HG02852 (cell line): ENCODE data around the gene UBL3.

ENCODE experiments used
- ATAC-seq: cut with Tn5 transposase; IDR thresholded peaks from one replicate; pipeline ENCODE4 v1.9.1; 2021; ENCODE audit warnings: mild to moderate bottlenecking, moderate library complexity; ENCODE audit not compliant: unreplicated experiment

The UBL3 gene

GRCh38 chr13:29761815-29762214, 88.6 kb downstream of the UBL3 start:
- ATAC-seq, result no peak

DNA sequence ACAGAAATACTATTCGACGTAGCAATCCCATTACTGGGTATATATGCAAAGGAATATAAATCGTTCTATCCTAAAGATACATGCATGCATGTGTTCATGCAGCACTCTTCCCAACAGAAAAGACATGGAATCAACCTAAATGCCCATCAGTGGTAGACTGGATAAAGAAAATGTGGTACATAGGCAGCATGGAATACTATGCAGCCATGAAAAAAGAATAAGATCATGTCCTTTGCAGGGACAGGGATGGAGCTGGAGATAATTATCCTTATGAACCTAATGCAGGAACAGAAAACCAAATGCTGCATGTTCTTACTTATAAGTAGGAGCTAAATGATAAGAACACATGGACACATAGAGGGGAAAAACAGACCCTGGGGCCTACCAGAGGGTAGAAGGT, 89.3 kb downstream of the UBL3 start:
- ATAC-seq, result no peak

DNA sequence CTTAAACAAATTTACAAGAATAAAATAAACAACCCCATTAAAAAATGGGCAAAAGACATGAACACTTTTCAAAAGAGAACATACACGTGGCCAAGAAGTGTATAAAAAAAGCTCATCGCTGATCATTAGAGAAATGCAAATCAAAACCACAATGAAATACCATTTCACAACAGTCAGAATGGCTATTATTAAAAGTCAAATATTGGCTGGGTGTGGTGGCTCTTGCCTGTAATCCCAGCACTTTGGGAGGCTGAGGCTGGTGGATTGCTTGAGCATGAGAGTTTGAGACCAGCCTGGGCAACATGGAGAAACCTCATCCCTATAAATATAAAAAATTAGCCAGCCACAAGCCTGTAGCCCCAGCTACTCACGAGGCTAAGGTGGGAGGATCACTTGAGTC, 89.9 kb downstream of the UBL3 start:
- no peak for ATAC-seq

- peak; percentile 96 for ATAC-seq
Measured at GRCh38 chr13:29758531-29759114, 91.8 kb downstream of the UBL3 start.

GRCh38 chr13:29756506-29756905, 93.9 kb downstream of the UBL3 start:
- no peak for ATAC-seq

DNA sequence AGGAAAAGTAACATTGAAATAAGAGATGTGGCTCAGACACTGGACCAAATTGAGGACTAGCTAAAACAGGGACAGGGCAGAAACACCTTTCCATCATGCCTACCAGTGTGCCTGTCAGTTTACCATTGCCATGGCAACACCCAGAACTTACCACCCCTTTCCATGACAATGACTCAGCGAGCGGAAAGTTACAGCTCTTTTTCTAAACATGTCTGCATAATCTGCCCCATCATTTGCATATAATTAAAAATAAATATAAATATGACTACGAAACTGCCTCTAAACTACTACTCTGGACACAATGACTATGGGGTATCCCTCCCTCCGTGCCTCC, 96.0 kb downstream of the UBL3 start:
- ATAC-seq, result no peak

DNA sequence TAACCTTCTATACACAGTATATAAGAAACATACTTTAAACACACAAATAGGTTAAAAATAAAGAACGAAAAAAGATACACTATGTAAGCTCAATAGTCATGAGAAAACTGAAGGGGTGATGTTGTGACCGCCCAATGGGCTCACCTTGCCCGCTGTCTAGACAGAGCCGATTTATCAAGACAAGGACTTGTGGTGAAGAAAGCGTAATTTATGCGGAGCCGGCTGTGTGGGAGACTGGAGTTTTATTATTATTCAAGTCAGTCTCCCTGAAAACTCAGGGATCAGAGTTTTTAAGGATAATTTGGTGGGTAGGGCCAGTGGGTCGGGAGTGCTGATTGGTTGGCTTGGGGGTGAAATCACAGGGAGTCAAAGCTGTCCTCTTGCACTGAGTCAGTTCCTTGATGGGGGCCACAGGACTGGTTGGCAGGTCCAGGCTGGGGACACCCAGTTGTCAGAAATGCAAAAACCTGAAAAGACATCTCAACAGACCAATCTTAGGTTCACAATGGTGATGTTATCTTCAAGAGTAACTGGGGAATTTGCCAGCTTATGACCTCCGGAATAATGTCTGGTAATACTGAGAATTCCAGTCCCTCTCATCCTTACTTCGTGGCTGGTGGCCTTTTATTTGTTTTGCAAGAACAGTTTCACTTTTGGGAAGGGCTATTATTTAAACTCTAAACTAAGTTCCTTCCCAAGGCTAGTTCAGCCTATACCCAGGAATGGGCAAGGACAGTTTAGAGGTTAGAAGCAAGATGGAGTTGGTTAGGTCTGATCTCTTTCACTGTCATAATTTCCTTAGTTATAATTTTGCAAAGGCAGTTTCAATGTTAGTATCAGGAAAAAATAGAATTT, 96.6 kb downstream of the UBL3 start:
- no peak for ATAC-seq

GRCh38 chr13:29752175-29752574, 98.2 kb downstream of the UBL3 start:
- ATAC-seq, result no peak

- no peak for ATAC-seq
Measured at GRCh38 chr13:29750183-29750530, 100.3 kb downstream of the UBL3 start.

DNA sequence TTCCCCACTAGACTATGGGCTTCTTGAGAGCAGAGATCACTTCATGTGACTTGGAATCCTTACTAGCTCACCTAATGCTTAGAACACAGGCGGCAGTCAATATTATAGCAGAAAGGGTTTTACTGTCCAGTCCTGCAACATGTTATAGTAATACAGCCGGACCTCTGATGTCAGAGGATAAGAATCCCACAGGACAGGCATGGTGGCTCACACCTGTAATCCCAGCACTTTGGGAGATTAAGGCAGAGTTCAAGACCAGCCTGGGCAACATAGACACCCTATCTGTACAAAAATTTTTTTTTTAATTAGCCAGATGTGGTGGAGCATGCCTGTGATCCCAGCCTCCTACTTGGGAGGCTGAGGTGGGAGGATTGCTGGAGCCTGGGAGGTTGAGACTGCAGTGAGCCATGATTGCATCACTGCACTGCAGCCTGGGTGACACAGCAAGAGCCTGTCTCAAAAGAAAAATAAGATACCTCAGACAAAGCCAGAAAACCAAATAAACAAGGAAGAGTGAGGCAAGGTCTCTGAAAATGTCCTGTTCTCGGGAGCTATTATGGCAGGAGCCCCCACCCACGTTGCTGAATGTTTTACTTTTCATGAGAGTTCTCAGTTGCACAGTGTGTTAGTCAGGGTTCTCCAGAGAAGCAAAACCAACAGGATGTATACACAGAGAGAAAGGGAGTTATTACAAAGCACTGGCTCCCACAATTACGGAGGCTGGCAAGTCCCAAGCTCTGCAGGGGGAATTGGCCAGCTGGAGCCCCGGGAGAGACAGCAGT, 100.8 kb downstream of the UBL3 start:
- no peak for ATAC-seq

DNA sequence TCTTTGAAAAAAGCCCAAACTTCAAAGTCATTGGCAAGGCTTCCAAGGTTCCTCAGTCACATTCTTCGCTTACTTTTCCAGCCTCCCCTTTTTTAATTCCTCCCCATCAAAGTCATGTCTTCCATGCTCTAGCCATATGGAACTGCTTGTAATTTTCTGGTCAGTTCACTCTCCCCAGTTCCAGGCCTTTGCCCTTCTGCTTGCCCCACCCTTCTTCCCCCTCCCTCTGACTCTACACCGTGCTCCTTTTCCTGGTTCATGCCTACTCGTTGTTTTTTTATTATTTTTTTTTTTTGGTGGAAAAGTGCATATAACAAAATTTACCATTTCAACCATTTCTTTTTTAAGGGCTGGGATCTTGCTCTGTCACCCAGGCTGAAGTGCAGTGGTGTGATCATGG, 102.3 kb downstream of the UBL3 start:
- no peak for ATAC-seq

GRCh38 chr13:29746148-29746677, 104.2 kb downstream of the UBL3 start:
- no peak for ATAC-seq

GRCh38 chr13:29745704-29746103, 104.7 kb downstream of the UBL3 start:
- ATAC-seq, result no peak

DNA sequence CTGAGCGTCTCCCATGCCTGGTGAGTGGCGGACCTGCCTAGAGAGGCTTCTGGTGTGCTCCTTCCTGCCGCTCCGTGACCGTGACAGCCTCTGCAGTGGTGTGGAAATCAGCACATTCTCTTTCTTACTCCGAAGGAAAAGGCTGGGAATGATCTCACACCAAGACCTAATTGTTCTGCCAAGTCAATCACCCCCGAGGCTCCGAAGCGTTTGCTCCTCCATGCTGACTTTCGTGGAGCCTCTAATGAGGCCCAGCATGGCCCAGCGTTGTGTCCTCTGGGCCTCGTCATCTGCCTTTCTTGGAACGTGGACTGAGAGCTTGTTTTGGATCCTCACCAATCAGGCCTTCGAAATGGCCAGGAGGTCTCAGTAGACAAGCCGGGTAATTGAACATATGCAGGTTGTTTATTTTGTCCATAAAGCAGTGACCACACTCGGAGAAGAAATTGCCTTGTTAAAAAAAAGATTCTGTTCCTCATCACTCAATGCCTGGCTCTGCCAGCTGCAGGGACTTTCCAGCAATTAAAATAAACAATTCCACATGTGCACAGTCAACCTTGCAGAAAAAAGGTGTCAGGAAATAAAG, 107.1 kb downstream of the UBL3 start:
- no peak for ATAC-seq

GRCh38 chr13:29740961-29741360, 109.5 kb downstream of the UBL3 start:
- ATAC-seq, result no peak

GRCh38 chr13:29737061-29737460, 113.4 kb downstream of the UBL3 start:
- ATAC-seq, result no peak

GRCh38 chr13:29733147-29733611, 117.2 kb downstream of the UBL3 start:
- no peak for ATAC-seq

DNA sequence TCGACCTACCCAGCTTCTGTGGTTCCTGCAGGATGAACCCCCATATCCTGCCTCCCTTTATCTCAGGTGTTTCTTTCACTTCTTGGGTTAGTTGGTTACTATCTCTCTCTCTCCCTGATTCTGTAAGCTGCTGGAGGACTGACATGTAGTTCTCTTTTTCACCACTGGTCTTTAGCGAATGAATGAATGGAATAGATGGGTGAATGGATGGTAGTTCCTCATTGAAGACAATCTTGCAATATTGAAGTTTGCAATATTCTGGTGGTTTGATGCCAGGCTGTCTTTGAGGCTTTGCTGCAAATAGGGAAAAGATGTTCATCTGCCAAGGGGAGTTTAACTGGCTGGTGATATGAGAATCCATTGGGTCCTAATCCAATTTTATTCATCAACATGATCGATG, 120.2 kb downstream of the UBL3 start:
- ATAC-seq, result no peak

DNA sequence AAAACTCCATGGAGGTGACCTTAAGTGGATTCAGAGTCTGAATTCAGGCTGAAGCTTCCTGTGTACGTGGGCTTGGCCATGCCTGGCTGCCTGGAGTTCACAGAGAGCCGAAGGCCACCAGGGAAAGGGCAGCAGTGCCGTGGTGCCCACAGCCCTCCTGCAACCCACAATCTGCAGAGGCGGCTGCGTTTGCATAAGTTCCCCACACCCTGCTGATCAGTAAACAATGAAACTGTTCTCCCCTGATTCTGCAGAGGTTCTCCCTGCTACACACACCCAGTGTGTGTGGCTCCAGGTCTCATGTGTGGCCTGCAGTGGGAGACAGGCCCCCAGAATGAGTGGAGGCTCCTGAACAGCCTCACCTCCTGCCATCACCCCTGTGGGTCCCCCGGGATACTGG, 128.0 kb downstream of the UBL3 start:
- no peak for ATAC-seq

- no peak for ATAC-seq
Measured at GRCh38 chr13:29721766-29722165, 128.7 kb downstream of the UBL3 start.

GRCh38 chr13:29718694-29719093, 131.7 kb downstream of the UBL3 start:
- ATAC-seq, result no peak
